RKO (cell line): ENCODE data around the gene JARID2.

Experiments used
- DNase-seq: peaks from one replicate; pipeline ENCODE4 v3.0.0-alpha.2; 2016; ENCODE audit warnings: low spot score

JARID2 gene

GRCh38 chr6:15376900-15377487 is 131.1 kb downstream of the JARID2 start:
- no peak for DNase-seq

GRCh38 chr6:15378272-15378671 is 132.4 kb downstream of the JARID2 start:
- no peak for DNase-seq

- DNase-seq = no peak
Measured at GRCh38 chr6:15378866-15379265, 133.0 kb downstream of the JARID2 start.

- DNase-seq = no peak
Measured at GRCh38 chr6:15380351-15380750, 134.5 kb downstream of the JARID2 start.

- DNase-seq = no peak
Measured at GRCh38 chr6:15382089-15382488, 136.2 kb downstream of the JARID2 start.

GRCh38 chr6:15382712-15383111 is 136.8 kb downstream of the JARID2 start:
- no peak for DNase-seq

- DNase-seq = no peak
Measured at GRCh38 chr6:15384901-15385300, 139.0 kb downstream of the JARID2 start.

- no peak for DNase-seq
Measured at GRCh38 chr6:15385521-15385920, 139.7 kb downstream of the JARID2 start.

GRCh38 chr6:15386110-15386755 is 140.4 kb downstream of the JARID2 start:
- DNase-seq = no peak

- DNase-seq = no peak
Measured at GRCh38 chr6:15386756-15387112, 140.9 kb downstream of the JARID2 start.

GRCh38 chr6:15387118-15387517 is 141.2 kb downstream of the JARID2 start:
- DNase-seq = no peak

- DNase-seq = no peak
Measured at GRCh38 chr6:15389084-15389764, 143.4 kb downstream of the JARID2 start.

- no peak for DNase-seq
Measured at GRCh38 chr6:15389765-15390723, 144.2 kb downstream of the JARID2 start.

- DNase-seq = no peak
Measured at GRCh38 chr6:15391500-15391899, 145.6 kb downstream of the JARID2 start.

GRCh38 chr6:15392182-15392581 is 146.3 kb downstream of the JARID2 start:
- no peak for DNase-seq

GRCh38 chr6:15393605-15394004 is 147.7 kb downstream of the JARID2 start:
- no peak for DNase-seq

- no peak for DNase-seq
Measured at GRCh38 chr6:15395087-15395486, 149.2 kb downstream of the JARID2 start.

- DNase-seq = no peak
Measured at GRCh38 chr6:15396808-15397207, 150.9 kb downstream of the JARID2 start.

- no peak for DNase-seq
Measured at GRCh38 chr6:15398633-15399275, 152.9 kb downstream of the JARID2 start.

GRCh38 chr6:15399641-15400470 is 154.0 kb downstream of the JARID2 start:
- no peak for DNase-seq

GRCh38 chr6:15400572-15401004 is 154.7 kb downstream of the JARID2 start:
- DNase-seq = no peak
